Endothelial cell of umbilical vein (primary cell): Measurements from ENCODE around the gene LIMS3. TPM values are rescaled to one million over a fixed set of nuclear protein-coding genes. Genes with fewer than 3 reads are reported as not detected.
"Not testable (repeated sequence)": the region's sequence is repeated elsewhere in the genome, so short reads cannot be mapped to it uniquely, and the experiment has no call there.

Source experiments
- Bru-seq: library from RNA; stranded (reverse); fragments of 400-500 nt; gene quantifications from one replicate; lab custom pipeline; 2021; lab: Mats Ljungman, UMichigan
- BruChase-seq, 2 experiments: library from RNA; stranded (reverse); fragments of 400-500 nt; gene quantifications; one replicate each; lab custom pipeline; 2021; lab: Mats Ljungman, UMichigan
- BruUV-seq: library from RNA; stranded (reverse); fragments of 400-500 nt; replicated peaks from 2 replicates; lab custom pipeline; 2021; lab: Mats Ljungman, UMichigan
- CTCF ChIA-PET: fragments of 300-600, 350-600 bp; sonication (Branson Sonifier 250); formaldehyde crosslinking; loops from one replicate; lab custom pipeline; 2021; ENCODE audit warnings: antibody characterized with exemption, inconsistent platforms; lab: Charles Lee
- POLR2A ChIA-PET: fragments of 300-600, 350-600 bp; sonication (Branson Sonifier 250); formaldehyde crosslinking; loops from one replicate; lab custom pipeline; 2021; ENCODE audit warnings: antibody characterized with exemption, inconsistent platforms; lab: Charles Lee
- DNase-seq: peaks from one replicate; pipeline ENCODE4 v3.0.0-alpha.2; 2011; ENCODE audit warnings: low read depth, low spot score
- FAIRE-seq: peaks from 2 replicates; lab custom pipeline; 2011; peaks lifted over from hg19 to GRCh38; lab: Jason Lieb, UNC
- H2AFZ ChIP-seq: 2 replicates; pipeline ENCODE4 v1.6.0; 2012; ENCODE audit warnings: low read depth, low read length, control low read depth, inconsistent platforms
- H3K27ac ChIP-seq: 2 replicates; pipeline ENCODE4 v1.5.1; 2011; ENCODE audit warnings: low read depth, mild to moderate bottlenecking, control low read depth, low read length, moderate library complexity; ENCODE audit not compliant: insufficient read depth
- H3K27me3 ChIP-seq, 2 experiments: 2 replicates each; pipeline versions ENCODE4 v1.6.0 to v1.6.1; 2011; ENCODE audit warnings: low read length in 2 of 2, mixed read lengths in 1 of 2; ENCODE audit not compliant: control insufficient read depth in 2 of 2, insufficient read depth in 2 of 2
- H3K36me3 ChIP-seq, 2 experiments: 2 replicates in 1 of 2; 3 replicates in 1 of 2; pipeline ENCODE4 v1.5.1; 2011; ENCODE audit warnings: low read length in 2 of 2, mild to moderate bottlenecking in 1 of 2, moderate library complexity in 1 of 2; ENCODE audit not compliant: control insufficient read depth in 2 of 2, insufficient read depth in 2 of 2; ENCODE audit errors: extremely low read depth in 1 of 2
- H3K4me1 ChIP-seq: 3 replicates; pipeline ENCODE4 v1.5.1; 2011; ENCODE audit warnings: mild to moderate bottlenecking, low read length; ENCODE audit not compliant: control insufficient read depth, insufficient read depth; ENCODE audit errors: extremely low read depth
- H3K4me2 ChIP-seq: 2 replicates; pipeline ENCODE4 v1.6.1; 2011; ENCODE audit warnings: low read length, control low read depth, mixed read lengths; ENCODE audit not compliant: insufficient read depth
- H3K4me3 ChIP-seq, 3 experiments: fragments of 200-600 bp in 1 of 3; sonication (generic), shearing (Covaris generic) in 1 of 3; replicated peaks in 1 of 3; 2 replicates each; pipeline ENCODE4 v1.5.1; 2011 to 2016; ENCODE audit warnings: control low read depth in 3 of 3, low read length in 3 of 3, mild to moderate bottlenecking in 2 of 3, inconsistent platforms in 1 of 3, low read depth in 1 of 3, moderate library complexity in 1 of 3; ENCODE audit not compliant: insufficient read depth in 1 of 3
- H3K79me2 ChIP-seq: 2 replicates; pipeline ENCODE4 v1.6.0; 2012; ENCODE audit warnings: low read length, inconsistent platforms; ENCODE audit not compliant: control insufficient read depth, insufficient read depth
- H3K9ac ChIP-seq: replicated peaks from 2 replicates; pipeline ENCODE3; 2011; ENCODE audit warnings: low read length, control low read depth; ENCODE audit not compliant: insufficient read depth; ENCODE audit errors: extremely low read depth
- H3K9me1 ChIP-seq: replicated peaks from 3 replicates; pipeline ENCODE4 v1.6.0; 2011; ENCODE audit warnings: mild to moderate bottlenecking, low read length; ENCODE audit not compliant: control insufficient read depth, insufficient read depth; ENCODE audit errors: extremely low read depth
- H3K9me3 ChIP-seq: replicated peaks from 2 replicates; pipeline ENCODE4 v1.5.1; 2012; ENCODE audit warnings: low read length, inconsistent platforms; ENCODE audit not compliant: control insufficient read depth, insufficient read depth
- H4K20me1 ChIP-seq: replicated peaks from 2 replicates; pipeline ENCODE3; 2011; ENCODE audit warnings: mild to moderate bottlenecking, low read length; ENCODE audit not compliant: control insufficient read depth, insufficient read depth; ENCODE audit errors: extremely low read depth
- dilution Hi-C: fragments of 300-500 bp; cut with MboI; formaldehyde crosslinking; loops from one replicate; pipeline ENCODE4 v1.15.0; 2019; ENCODE audit warnings: low sequenced_read_pairs; ENCODE audit not compliant: extremely low pct_ligation_motif_present
- intact Hi-C: fragments of 100-400 bp; cut with micrococcal nuclease; formaldehyde crosslinking; loops from one replicate; pipeline ENCODE4 v1.10.0; 2022
- long read RNA-seq: library from polyadenylated mRNA; stranded (forward); transcript quantifications from one replicate; pipeline ENCODE4 v2.0.0, GENCODE V29; 2021
- polyA minus RNA-seq, 3 experiments: library from RNA; depleted of rRNA, polyadenylated mRNA; stranded (reverse); fragments of >200 nt; gene quantifications; 1 replicate in 1 of 3; 2 replicates in 2 of 3; pipeline ENCODE4 v1.2.3, GENCODE V29; 2011
- polyA plus RNA-seq, 4 experiments: library from polyadenylated mRNA; depleted of rRNA in 3 of 4; stranded (reverse) in 3 of 4; unstranded in 1 of 4; fragments of >200 nt; gene quantifications; 2 replicates each; pipeline versions ENCODE4 v1.2.1 to v1.2.3, GENCODE V29; 2011 to 2012; ENCODE audit warnings: missing spikeins in 1 of 4
- total RNA-seq: library from RNA; stranded (reverse); gene quantifications from 2 replicates; pipeline ENCODE4 v1.2.3, GENCODE V29; 2021

LIMS3 gene, protein sequence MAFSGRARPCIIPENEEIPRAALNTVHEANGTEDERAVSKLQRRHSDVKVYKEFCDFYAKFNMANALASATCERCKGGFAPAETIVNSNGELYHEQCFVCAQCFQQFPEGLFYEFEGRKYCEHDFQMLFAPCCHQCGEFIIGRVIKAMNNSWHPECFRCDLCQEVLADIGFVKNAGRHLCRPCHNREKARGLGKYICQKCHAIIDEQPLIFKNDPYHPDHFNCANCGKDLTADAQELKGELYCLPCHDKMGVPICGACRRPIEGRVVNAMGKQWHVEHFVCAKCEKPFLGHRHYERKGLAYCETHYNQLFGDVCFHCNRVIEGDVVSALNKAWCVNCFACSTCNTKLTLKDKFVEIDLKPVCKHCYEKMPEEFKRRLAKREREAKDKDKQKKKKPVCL
- total RNA-seq (9.4 and 17.8 TPM in 2 replicates), polyA plus RNA-seq (12.3 and 13.5 TPM in 2 replicates), polyA minus RNA-seq (48.5 and 75.3 TPM in 2 replicates), Bru-seq, nascent RNA (not detected), BruChase-seq, experiment 1, labeled RNA remaining after a 6-hour chase (percentile 20 among the genes with signal in this experiment), BruChase-seq, experiment 2, labeled RNA remaining after a 2-hour chase (percentile 25 among the genes with signal in this experiment)
- 6.9 and 9.8 TPM in 2 replicates for polyA plus RNA-seq (2011; cell fraction: cytosol; rRNA removed)
- 79.1 and 94.6 TPM in 2 replicates for polyA plus RNA-seq (2011; cell fraction: nucleus; rRNA removed)
- polyA plus RNA-seq (2012): 12.2 and 16.0 TPM in 2 replicates
- not detected for polyA minus RNA-seq (2011; cell fraction: cytosol; rRNA and poly(A)+ RNA removed)
- polyA minus RNA-seq (2011; cell fraction: nucleus; rRNA and poly(A)+ RNA removed): 49.9 and 69.4 TPM in 2 replicates
- long read RNA-seq, transcript LIMS3-201 (3 exons, 1,220 nt): major isoform, 10 of 20 reads
- long read RNA-seq, partial matches to known transcripts: 1 of 20 reads
- long read RNA-seq, other reads (novel, unspliced or antisense): 3 of 20 reads

DNA sequence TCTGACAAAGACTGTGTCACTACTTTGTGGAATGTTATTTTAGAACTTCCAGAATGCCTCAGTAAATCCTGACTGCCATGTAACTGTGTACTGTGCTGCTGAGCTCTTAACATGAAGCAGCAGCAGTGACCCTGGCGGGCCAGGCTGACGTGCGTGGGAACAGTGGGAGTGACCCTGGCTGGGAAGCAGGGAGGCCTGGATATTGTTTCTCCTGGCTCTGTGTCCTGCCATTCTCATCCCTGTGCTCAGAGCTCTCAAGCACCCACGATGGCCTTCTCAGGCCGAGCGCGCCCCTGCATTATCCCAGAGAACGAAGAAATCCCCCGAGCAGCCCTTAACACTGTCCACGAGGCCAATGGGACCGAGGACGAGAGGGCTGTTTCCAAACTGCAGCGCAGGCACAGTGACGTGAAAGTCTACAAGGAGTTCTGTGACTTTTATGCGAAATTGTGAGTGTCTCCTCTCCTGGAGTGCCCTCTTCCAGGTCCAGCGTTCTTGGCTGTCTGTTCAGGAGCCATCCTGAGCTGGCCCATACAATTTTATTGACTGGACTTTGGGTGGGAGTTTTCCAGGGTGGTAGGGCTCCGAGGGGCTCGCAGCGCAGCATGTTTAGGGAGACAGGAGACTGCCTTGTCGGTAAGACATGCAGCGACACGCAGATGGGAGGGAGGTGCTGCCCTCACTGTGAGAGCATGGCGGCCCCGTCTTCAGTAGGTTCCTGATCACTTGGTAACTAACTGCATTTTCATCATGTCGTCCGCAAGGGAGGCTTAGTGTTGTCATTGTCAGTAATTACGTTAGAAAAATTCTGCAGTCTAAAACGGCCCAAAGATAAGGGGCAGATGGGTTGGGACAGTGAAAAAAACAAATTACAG is at the start of gene LIMS3:
LIMS3 (plus strand) TSS at position 227 of the 875 bp plus-strand sequence; CDS start at position 268, 41 bp downstream.
- H3K27ac ChIP-seq, H3K36me3 ChIP-seq, H3K4me3 ChIP-seq, dilution Hi-C loops, H4K20me1 ChIP-seq, H3K79me2 ChIP-seq, H3K27me3 ChIP-seq, H3K9me3 ChIP-seq, DNase-seq, intact Hi-C loops, POLR2A ChIA-PET, H2AFZ ChIP-seq, H3K9me1 ChIP-seq, H3K4me2 ChIP-seq, H3K4me1 ChIP-seq, CTCF ChIA-PET, H3K9ac ChIP-seq, FAIRE-seq: not testable (repeated sequence)
- TSS peak; percentile 55 for BruUV-seq

DNA sequence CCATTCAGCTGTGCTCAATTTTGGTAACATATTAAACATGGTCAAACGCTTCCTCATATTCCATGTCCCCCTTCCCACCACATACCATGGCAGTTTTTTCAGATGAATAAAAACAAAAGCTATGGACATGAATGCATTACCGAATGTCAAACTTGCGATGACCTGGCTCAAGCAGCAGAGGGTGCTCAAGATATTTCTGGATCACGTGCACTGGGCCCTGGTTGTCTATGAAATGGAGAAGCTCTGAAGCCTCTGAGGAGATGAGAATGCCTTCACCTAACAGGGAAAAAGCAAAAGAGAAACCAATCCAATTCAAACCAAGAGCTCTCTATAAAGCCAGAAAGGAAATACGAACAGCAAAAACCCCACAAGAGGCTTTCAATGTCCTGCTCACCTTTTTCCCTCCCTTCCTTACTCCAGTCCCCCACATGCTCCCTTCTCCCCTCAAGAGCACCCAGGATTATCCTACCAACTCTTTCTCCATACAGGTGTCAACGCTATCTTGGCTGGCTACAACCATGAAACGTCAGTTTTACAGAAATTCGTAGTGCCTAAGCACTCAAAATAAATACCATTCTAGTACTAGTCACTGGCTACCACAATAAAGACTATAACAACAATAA is 27.2 kb upstream of the LIMS3 start:
- H3K36me3 ChIP-seq, BruUV-seq, H3K9me3 ChIP-seq, H3K27me3 ChIP-seq, POLR2A ChIA-PET, H3K9me1 ChIP-seq, dilution Hi-C loops, intact Hi-C loops, H3K4me3 ChIP-seq, H3K9ac ChIP-seq, CTCF ChIA-PET, DNase-seq, H3K4me2 ChIP-seq, H3K4me1 ChIP-seq, H4K20me1 ChIP-seq, H3K27ac ChIP-seq, H3K79me2 ChIP-seq, H2AFZ ChIP-seq: not testable (repeated sequence)
- FAIRE-seq: peak; percentile 12

DNA sequence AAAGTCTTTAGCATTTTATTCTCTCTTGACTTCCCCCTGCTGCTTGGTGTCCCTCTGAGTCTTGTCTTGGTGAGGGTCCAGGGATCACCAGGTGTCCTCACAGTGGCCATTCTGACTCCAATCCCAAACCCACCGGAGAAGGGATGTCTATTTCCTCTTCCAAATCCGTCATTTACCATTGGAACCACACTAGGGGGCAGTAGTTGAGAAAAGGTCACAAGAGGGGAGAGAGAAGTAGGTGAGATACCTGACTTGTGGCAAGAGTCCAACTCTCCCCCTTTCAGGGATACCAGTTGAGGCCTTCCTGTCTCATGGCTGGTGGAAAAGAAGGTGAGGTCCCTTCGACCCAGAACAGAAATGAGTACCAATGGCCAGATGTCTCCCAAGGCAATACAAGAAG is 21.9 kb upstream of the LIMS3 start:
- H4K20me1 ChIP-seq, H3K9me1 ChIP-seq, intact Hi-C loops, H3K4me2 ChIP-seq, dilution Hi-C loops, H3K4me1 ChIP-seq, H3K9me3 ChIP-seq, H3K79me2 ChIP-seq, BruUV-seq, H3K4me3 ChIP-seq, H3K27me3 ChIP-seq, H3K9ac ChIP-seq, POLR2A ChIA-PET, DNase-seq, H3K27ac ChIP-seq, H3K36me3 ChIP-seq, H2AFZ ChIP-seq, FAIRE-seq, CTCF ChIA-PET: not testable (repeated sequence)
